ENCODE data around the gene COIL. TPM values are rescaled to one million over a fixed set of nuclear protein-coding genes. Genes with fewer than 3 reads are reported as not detected.

The COIL gene
- polyA plus RNA-seq, 2 donors = 8.8 to 9.4 TPM

GRCh38 chr17:56890390-56890789 is 70.5 kb downstream of the COIL start:
- peaks cover 33 to 46% of the 10 kb centered on the region in 2 donors for H3K36me3 ChIP-seq (ENCODE audit: control insufficient read depth in 2 of 2, insufficient read depth in 2 of 2, low read length in 1 of 2)
- WGBS, 2 donors = 94 to 98% methylated on average over 6 of the region's 6 CpGs
- no peaks in the 10 kb centered on the region for H3K4me1 ChIP-seq (ENCODE audit: control insufficient read depth in 2 of 2, insufficient read depth in 2 of 2, low read length in 1 of 2)
- H3K27ac ChIP-seq (ENCODE audit: low read depth in 2 of 2, low read length in 1 of 2) = no peak overlapping the region
- no peak overlapping the region for H3K4me3 ChIP-seq (ENCODE audit: low read depth in 1 of 2, low read length in 2 of 2)
- no peaks in the 10 kb centered on the region for H3K27me3 ChIP-seq (ENCODE audit: control insufficient read depth in 1 of 2, insufficient read depth in 2 of 2, low read length in 2 of 2)
- peaks cover 2 to 6% of the 10 kb centered on the region in 2 donors for H3K9me3 ChIP-seq (ENCODE audit: control insufficient read depth in 2 of 2, insufficient read depth in 1 of 2, low read depth in 1 of 2, low read length in 1 of 2)

Other genes with a start within 250 kb of the COIL start
- gene C17orf67, start 127.1 kb downstream of the COIL start, polyA plus RNA-seq = 1 to 10 TPM in 1 of 2 donors, under 1 TPM in 1; 0.44 to 2.1 TPM
- 1 to 10 TPM; 1.3 to 1.6 TPM for gene DGKE, start 126.9 kb downstream of the COIL start, polyA plus RNA-seq
- 10 to 100 TPM; 15.9 to 18.2 TPM for gene TRIM25, start 47.0 kb downstream of the COIL start, polyA plus RNA-seq
- 10 to 100 TPM; 51.1 to 98.3 TPM for gene SCPEP1, start 17.1 kb upstream of the COIL start, polyA plus RNA-seq
- gene AKAP1, start 124.2 kb upstream of the COIL start, polyA plus RNA-seq = 10 to 100 TPM; 15.1 to 27.8 TPM